Neural cell (in vitro differentiated cells): ENCODE data around the gene PER1. TPM values are rescaled to one million over a fixed set of nuclear protein-coding genes. Genes with fewer than 3 reads are reported as not detected.

Experiments used
- H2AFZ ChIP-seq: fragments of 200-600, 300-800 bp; sonication (generic), shearing (Covaris generic); 2 replicates; pipeline ENCODE4 v1.6.0; 2014; ENCODE audit warnings: low read depth, mild to moderate bottlenecking, antibody characterized with exemption, low read length, moderate library complexity
- H3F3A ChIP-seq: fragments of 200-600 bp; shearing (Covaris generic); 2 replicates; pipeline ENCODE4 v1.6.1; 2016; ENCODE audit warnings: mild to moderate bottlenecking, moderate library complexity, mixed read lengths, antibody characterized with exemption, low read length; ENCODE audit not compliant: insufficient read depth, poor library complexity, severe bottlenecking
- H3K27ac ChIP-seq: fragments of 200-600, 300-800 bp; sonication (generic), shearing (Covaris generic); 2 replicates; pipeline ENCODE4 v1.5.1; 2014; ENCODE audit warnings: mild to moderate bottlenecking, low read length, moderate library complexity
- H3K27me3 ChIP-seq: fragments of 300-800, 200-600 bp; sonication (generic), shearing (Covaris generic); 2 replicates; pipeline ENCODE4 v1.6.0; 2014; ENCODE audit warnings: mild to moderate bottlenecking, low read depth, low read length, moderate library complexity; ENCODE audit not compliant: insufficient read depth
- H3K36me3 ChIP-seq: fragments of 300-800, 200-600 bp; sonication (generic), shearing (Covaris generic); 2 replicates; pipeline ENCODE4 v1.5.1; 2014; ENCODE audit warnings: mild to moderate bottlenecking, antibody characterized with exemption, low read length, moderate library complexity; ENCODE audit not compliant: insufficient read depth
- H3K4me2 ChIP-seq: fragments of 300-800, 200-600 bp; sonication (generic), shearing (Covaris generic); 2 replicates; pipeline ENCODE4 v1.6.0; 2014; ENCODE audit warnings: mild to moderate bottlenecking, low read length
- H3K4me3 ChIP-seq: fragments of 300-800, 200-600 bp; sonication (generic), shearing (Covaris generic); 2 replicates; pipeline ENCODE4 v1.5.1; 2014; ENCODE audit warnings: mild to moderate bottlenecking, low read length, moderate library complexity
- H3K79me2 ChIP-seq: fragments of 200-600 bp; shearing (Covaris generic); replicated peaks from 2 replicates; pipeline ENCODE4 v1.6.0; 2014; ENCODE audit warnings: mild to moderate bottlenecking, low read length, moderate library complexity; ENCODE audit not compliant: insufficient read depth
- H3K9ac ChIP-seq: fragments of 300-800, 200-600 bp; sonication (generic), shearing (Covaris generic); 2 replicates; pipeline ENCODE4 v1.6.1; 2016; ENCODE audit warnings: mild to moderate bottlenecking, low read length, mixed read lengths
- H3K9me2 ChIP-seq: fragments of 200-600 bp; shearing (Covaris generic); 2 replicates; pipeline ENCODE4 v1.6.1; 2016; ENCODE audit warnings: mild to moderate bottlenecking, low read length, mixed read lengths; ENCODE audit not compliant: insufficient read depth
- H3K9me3 ChIP-seq: fragments of 200-600, 300-800 bp; sonication (generic), shearing (Covaris generic); 2 replicates; pipeline ENCODE4 v1.6.1; 2016; ENCODE audit warnings: mild to moderate bottlenecking, mixed run types, low read length, moderate library complexity, mixed read lengths
- H4K20me1 ChIP-seq: fragments of 200-600 bp; shearing (Covaris generic); 2 replicates; pipeline ENCODE4 v1.6.1; 2016; ENCODE audit warnings: mild to moderate bottlenecking, mixed run types; ENCODE audit not compliant: insufficient read depth
- CTCF ChIP-seq: fragments of 450-650 bp; IDR thresholded peaks from 2 replicates; pipeline ENCODE4 v1.5.1; 2014; ENCODE audit warnings: antibody characterized with exemption, mild to moderate bottlenecking, moderate library complexity; ENCODE audit not compliant: poor library complexity, severe bottlenecking
- EP300 ChIP-seq: fragments of 450-650 bp; conservative IDR thresholded peaks from 2 replicates; pipeline ENCODE4 v1.6.1; 2014; ENCODE audit warnings: antibody characterized with exemption, mild to moderate bottlenecking, moderate library complexity; ENCODE audit not compliant: poor library complexity, severe bottlenecking
- EZH2 ChIP-seq: fragments of 200-600, 300-800 bp; shearing (Covaris generic), sonication (generic); IDR thresholded peaks from 2 replicates; pipeline ENCODE4 v1.6.1; 2014; ENCODE audit warnings: antibody characterized with exemption, low read length, borderline replicate concordance, mild to moderate bottlenecking; ENCODE audit not compliant: insufficient read depth, poor library complexity, severe bottlenecking
- MXI1 ChIP-seq: fragments of 450-650 bp; conservative IDR thresholded peaks from 2 replicates; pipeline ENCODE4 v1.6.1; 2014; ENCODE audit warnings: antibody characterized with exemption, mild to moderate bottlenecking; ENCODE audit not compliant: poor library complexity, severe bottlenecking
- POLR2AphosphoS5 ChIP-seq: IDR thresholded peaks from 2 replicates; pipeline ENCODE4 v1.6.1; 2012
- RAD21 ChIP-seq: fragments of 450-650 bp; conservative IDR thresholded peaks from 2 replicates; pipeline ENCODE4 v1.6.1; 2014; ENCODE audit warnings: antibody characterized with exemption, mild to moderate bottlenecking, moderate library complexity
- REST ChIP-seq: IDR thresholded peaks from 2 replicates; pipeline ENCODE4 v1.6.1; 2012; ENCODE audit warnings: borderline replicate concordance
- SMC3 ChIP-seq: fragments of 450-650 bp; conservative IDR thresholded peaks from 2 replicates; pipeline ENCODE4 v1.6.1; 2014; ENCODE audit warnings: antibody characterized with exemption, mild to moderate bottlenecking, moderate library complexity; ENCODE audit not compliant: poor library complexity
- TAF1 ChIP-seq: IDR thresholded peaks from 2 replicates; pipeline ENCODE4 v1.6.1; 2012; ENCODE audit warnings: low read depth
- polyA plus RNA-seq: library from polyadenylated mRNA; depleted of rRNA; stranded (reverse); fragments of >200 nt; gene quantifications from 2 replicates; pipeline ENCODE4 v1.2.3, GENCODE V29; 2014

Gene PER1
- polyA plus RNA-seq, 1 donor from 2014 or later, result 1.9 TPM

- H3K4me2 ChIP-seq, result no peak overlapping the region
- peaks cover 16% of the 10 kb centered on the region for H3F3A ChIP-seq
- H3K4me3 ChIP-seq, result no peak overlapping the region
- no peaks in the 10 kb centered on the region for H3K9me2 ChIP-seq
- no peaks in the 10 kb centered on the region for H3K9me3 ChIP-seq
- H3K27ac ChIP-seq, result no peak overlapping the region
- TF ChIP-seq POLR2AphosphoS5 (peak; percentile 6), MXI1 (no peak)
- H3K9ac ChIP-seq, result no peak overlapping the region
- no peaks in the 10 kb centered on the region for H3K27me3 ChIP-seq
- H4K20me1 ChIP-seq, result no peaks in the 10 kb centered on the region
- H2AFZ ChIP-seq, result no peak overlapping the region
- H3K36me3 ChIP-seq, result no peaks in the 10 kb centered on the region
- no peaks in the 10 kb centered on the region for H3K79me2 ChIP-seq
These were observed 9.2 kb downstream of the PER1 start for GRCh38 chr17:8142887-8143580.

GRCh38 chr17:8142158-8142886 is 9.9 kb downstream of the PER1 start:
- H3K27ac ChIP-seq, result no peak overlapping the region
- no peak overlapping the region for H3K4me2 ChIP-seq
- TF ChIP-seq REST (no peak), EP300 (no peak), RAD21 (no peak), MXI1 (no peak), POLR2AphosphoS5 (no peak), EZH2 (no peak), CTCF (no peak), TAF1 (no peak), SMC3 (no peak)

More at GRCh38 chr17:8142158-8142886, 9.9 kb downstream of the PER1 start:
- Histone ChIP-seq H3K9ac (no peak overlapping the region), H3K36me3 (no peaks in the 10 kb centered on the region), H3K9me3 (no peaks in the 10 kb centered on the region), H3K9me2 (no peaks in the 10 kb centered on the region), H3F3A (peaks cover 21% of the 10 kb centered on the region), H2AFZ (no peak overlapping the region), H3K79me2 (no peaks in the 10 kb centered on the region), H3K27me3 (no peaks in the 10 kb centered on the region), H3K4me3 (no peak overlapping the region), H4K20me1 (no peaks in the 10 kb centered on the region)
